ENCODE results near the gene ABCG1. TPM values are rescaled to one million over a fixed set of nuclear protein-coding genes. Genes with fewer than 3 reads are reported as not detected.

ABCG1 gene
- total RNA-seq, 6 experiments from 2014 or later: 3.3 to 9.8 (median 4.8) TPM

DNA sequence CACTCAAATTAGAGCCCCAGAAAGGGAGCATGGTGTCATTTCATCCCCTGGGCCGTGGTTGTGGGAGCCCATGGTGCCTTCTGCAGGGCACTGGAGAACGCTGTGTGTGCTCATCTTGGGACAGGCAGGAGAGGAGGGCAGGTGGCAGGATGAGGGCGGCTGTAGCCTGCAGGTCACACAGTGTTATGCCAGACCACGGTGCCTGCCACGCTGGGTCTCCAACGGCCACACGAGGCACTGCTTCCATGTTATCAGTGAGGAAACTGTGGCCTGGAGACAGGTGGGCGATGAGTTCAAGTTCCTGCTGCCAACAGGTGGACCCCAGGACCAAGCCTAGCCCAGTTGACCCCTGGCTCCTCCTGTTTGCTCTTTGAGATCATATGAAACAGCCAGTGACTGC lies 21.0 kb downstream of the ABCG1 start:
- WGBS (ENCODE audit: insufficient coverage, low coverage, low lambda C conversion rate, missing lambda C conversion rate): no CpG with 5 or more reads among the region's 8 CpGs
- no peaks in the 10 kb centered on the region for H3K36me3 ChIP-seq
- intact Hi-C loops (cut with DNase I): no loop called here
- no peaks in the 10 kb centered on the region for H3K9me3 ChIP-seq
- TF ChIP-seq, protein P1, sequence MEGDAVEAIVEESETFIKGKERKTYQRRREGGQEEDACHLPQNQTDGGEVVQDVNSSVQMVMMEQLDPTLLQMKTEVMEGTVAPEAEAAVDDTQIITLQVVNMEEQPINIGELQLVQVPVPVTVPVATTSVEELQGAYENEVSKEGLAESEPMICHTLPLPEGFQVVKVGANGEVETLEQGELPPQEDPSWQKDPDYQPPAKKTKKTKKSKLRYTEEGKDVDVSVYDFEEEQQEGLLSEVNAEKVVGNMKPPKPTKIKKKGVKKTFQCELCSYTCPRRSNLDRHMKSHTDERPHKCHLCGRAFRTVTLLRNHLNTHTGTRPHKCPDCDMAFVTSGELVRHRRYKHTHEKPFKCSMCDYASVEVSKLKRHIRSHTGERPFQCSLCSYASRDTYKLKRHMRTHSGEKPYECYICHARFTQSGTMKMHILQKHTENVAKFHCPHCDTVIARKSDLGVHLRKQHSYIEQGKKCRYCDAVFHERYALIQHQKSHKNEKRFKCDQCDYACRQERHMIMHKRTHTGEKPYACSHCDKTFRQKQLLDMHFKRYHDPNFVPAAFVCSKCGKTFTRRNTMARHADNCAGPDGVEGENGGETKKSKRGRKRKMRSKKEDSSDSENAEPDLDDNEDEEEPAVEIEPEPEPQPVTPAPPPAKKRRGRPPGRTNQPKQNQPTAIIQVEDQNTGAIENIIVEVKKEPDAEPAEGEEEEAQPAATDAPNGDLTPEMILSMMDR (IDR thresholded peaks at IDR 0.05): no peak
- TF ChIP-seq POLR2A (IDR thresholded peaks at IDR 0.05): no peak
- DNase-seq (peak in 1 of 3 donors; percentile 49), ATAC-seq (no peak)
- no peak overlapping the region for H3K27ac ChIP-seq
- H3K4me3 ChIP-seq: no peak overlapping the region
- H3K27me3 ChIP-seq: no peaks in the 10 kb centered on the region
- peaks cover 0 to 14% (median 2%) of the 10 kb centered on the region in 4 donors for H3K4me1 ChIP-seq

DNA sequence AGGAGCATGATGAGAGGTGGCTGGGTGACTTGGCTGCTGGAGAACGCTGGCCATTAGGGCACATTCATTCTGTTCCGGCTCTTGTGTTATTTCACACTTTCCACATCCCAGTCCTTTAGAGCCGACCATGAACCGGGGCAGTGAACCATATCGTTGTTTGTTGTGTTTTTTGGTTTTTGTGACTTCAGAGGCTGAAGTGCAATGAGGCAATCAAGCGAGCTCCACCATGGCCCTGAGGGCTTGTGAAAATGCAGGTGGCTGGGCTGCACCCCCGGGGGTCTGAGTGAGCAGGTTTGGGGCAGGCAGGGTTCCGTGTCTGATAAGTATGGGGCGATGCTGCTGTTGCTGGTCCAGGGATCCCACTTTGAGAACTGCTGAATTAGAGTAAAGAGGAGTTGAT lies 23.7 kb downstream of the ABCG1 start:
- TF ChIP-seq, protein P1 (IDR thresholded peaks at IDR 0.05): no peak
- TF ChIP-seq POLR2A (IDR thresholded peaks at IDR 0.05): no peak
- Histone ChIP-seq H3K4me1 (no peaks in the 10 kb centered on the region), H3K4me3 (no peak overlapping the region), H3K36me3 (no peaks in the 10 kb centered on the region), H3K27ac (no peak overlapping the region), H3K27me3 (no peaks in the 10 kb centered on the region), H3K9me3 (no peaks in the 10 kb centered on the region)
- WGBS (ENCODE audit: insufficient coverage, low coverage, low lambda C conversion rate, missing lambda C conversion rate): 76% methylated on average over 3 of the region's 9 CpGs
- DNase-seq: no peak
- intact Hi-C loops (cut with DNase I): no loop called here
- ATAC-seq: no peak

DNA sequence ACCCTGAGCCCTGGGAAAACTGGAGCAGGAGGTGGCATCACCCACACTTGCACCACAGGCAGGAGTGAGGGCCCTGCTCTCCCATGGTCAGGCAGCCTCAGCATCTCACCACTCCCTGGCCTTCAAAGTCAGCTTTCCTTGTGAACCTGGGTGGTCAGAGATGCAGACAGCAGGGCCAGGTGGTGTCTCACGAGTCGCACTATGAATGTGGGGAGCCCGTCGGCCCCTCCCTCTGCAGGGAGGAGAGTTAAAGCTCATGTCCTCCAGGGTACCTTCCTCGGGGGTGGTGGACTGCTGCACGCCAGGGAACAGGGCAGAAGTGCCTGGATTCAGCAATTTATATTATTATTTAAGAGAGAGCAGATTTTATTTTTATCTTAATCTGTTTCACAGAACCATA lies 24.1 kb downstream of the ABCG1 start:
- no peaks in the 10 kb centered on the region for H3K4me1 ChIP-seq
- ATAC-seq: no peak
- H3K36me3 ChIP-seq: no peaks in the 10 kb centered on the region
- no peak overlapping the region for H3K27ac ChIP-seq
- H3K4me3 ChIP-seq: no peak overlapping the region
- DNase-seq: no peak
- TF ChIP-seq, protein P1 (IDR thresholded peaks at IDR 0.05): no peak
- no peaks in the 10 kb centered on the region for H3K27me3 ChIP-seq
- intact Hi-C loops (cut with DNase I): no loop called here
- 74% methylated on average over 3 of the region's 6 CpGs for WGBS (ENCODE audit: insufficient coverage, low coverage, low lambda C conversion rate, missing lambda C conversion rate)
- no peaks in the 10 kb centered on the region for H3K9me3 ChIP-seq

DNA sequence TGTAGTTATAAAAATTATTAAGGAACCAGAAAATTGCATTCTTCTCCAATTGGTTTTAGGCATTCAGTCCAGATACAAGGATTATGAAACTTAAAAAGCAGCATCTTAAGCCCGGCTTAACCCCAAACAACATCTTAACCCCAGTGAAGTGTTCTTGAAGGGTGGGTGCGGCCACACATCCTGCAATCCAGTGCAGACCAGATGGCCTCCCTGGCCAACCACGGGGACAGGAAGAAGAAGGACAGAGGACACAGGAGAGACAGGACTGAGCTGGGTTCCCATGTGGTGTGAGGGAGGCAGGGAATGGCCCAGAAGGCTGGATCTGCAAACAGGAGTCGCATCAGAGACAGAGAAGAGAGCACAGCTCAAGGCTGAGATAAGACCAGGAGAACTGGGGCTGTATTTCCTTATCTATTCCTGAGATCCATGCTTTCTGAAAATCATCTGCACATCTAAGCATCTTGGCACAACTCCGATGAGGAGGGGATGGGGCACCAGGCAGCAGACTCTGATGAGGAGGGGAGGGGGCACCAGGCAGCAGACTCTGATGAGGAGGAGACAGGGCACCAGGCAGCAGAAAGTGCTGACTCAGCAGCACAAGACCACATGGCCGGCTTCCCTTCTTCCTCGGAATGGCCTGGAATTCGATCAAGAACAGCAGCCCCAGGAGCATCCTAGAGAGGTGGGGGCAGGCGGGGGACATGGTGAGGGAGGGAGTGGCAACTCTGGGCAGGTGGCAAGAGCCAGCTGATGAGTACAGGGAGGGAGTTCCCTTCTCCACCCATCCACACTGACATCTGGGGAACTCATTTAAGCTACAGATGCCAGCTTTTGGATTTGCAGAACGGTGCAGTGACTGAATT lies 26.6 kb downstream of the ABCG1 start:
- ATAC-seq: peak in 2 of 4 donors; percentile 23 to 30
- TF ChIP-seq, protein P1 (IDR thresholded peaks at IDR 0.05): no peak
- no peak for TF ChIP-seq POLR2A (IDR thresholded peaks at IDR 0.05)

More for the DNA sequence above, 26.6 kb downstream of the ABCG1 start:
- no peak for DNase-seq
- no peaks in the 10 kb centered on the region for H3K27me3 ChIP-seq
- H3K4me1 ChIP-seq: no peaks in the 10 kb centered on the region
- H3K36me3 ChIP-seq: no peaks in the 10 kb centered on the region
- H3K4me3 ChIP-seq: no peak overlapping the region
- no peaks in the 10 kb centered on the region for H3K9me3 ChIP-seq
- intact Hi-C loops (cut with DNase I): no loop called here
- WGBS (ENCODE audit: insufficient coverage, low coverage, low lambda C conversion rate, missing lambda C conversion rate): 51% methylated on average over 5 of the region's 10 CpGs
- H3K27ac ChIP-seq: no peak overlapping the region
